Lower leg skin (tissue), 3 donors: ENCODE data around the gene SLFNL1.

ENCODE experiments used
- CTCF ChIP-seq, 3 donors: fragments of 450-650 bp; IDR thresholded peaks; one replicate each; pipeline ENCODE4 v1.5.1; 2016; ENCODE audit warnings: antibody characterized with exemption in 3 of 3, mild to moderate bottlenecking in 3 of 3, moderate library complexity in 2 of 3
- POLR2A ChIP-seq, 2 donors: fragments of 450-650 bp; IDR thresholded peaks; one replicate each; pipeline ENCODE4 v1.6.1; 2016 to 2017; ENCODE audit warnings: antibody characterized with exemption in 2 of 2, mild to moderate bottlenecking in 1 of 2, moderate library complexity in 1 of 2

GRCh38 chr1:40969445-40969844 lies 52.1 kb downstream of the SLFNL1 start:
- TF ChIP-seq CTCF (IDR thresholded peaks at IDR 0.05) (no peak), POLR2A (IDR thresholded peaks at IDR 0.05) (no peak)
